NCI-H748 (cell line): Measurements from ENCODE around the gene TPSG1.
"Not testable (repeated sequence)": the region's sequence is repeated elsewhere in the genome, so short reads cannot be mapped to it uniquely, and the experiment has no call there.

Experiments used
- DNase-seq: peaks from one replicate; lab custom pipeline; 2025; ENCODE audit not compliant: unreplicated experiment; lab: John Stamatoyannopoulos, UW

Gene TPSG1

GRCh38 chr16:1232049-1232748 is 7.1 kb upstream of the TPSG1 start:
- not testable (repeated sequence) for DNase-seq

- not testable (repeated sequence) for DNase-seq
Measured at GRCh38 chr16:1231301-1231700, 6.2 kb upstream of the TPSG1 start.

- not testable (repeated sequence) for DNase-seq
Measured at GRCh38 chr16:1230471-1231212, 5.6 kb upstream of the TPSG1 start.

- DNase-seq = not testable (repeated sequence)
Measured at GRCh38 chr16:1230084-1230470, 5.0 kb upstream of the TPSG1 start, which contains the start of gene TPSB2. TPSB2 (minus strand) TSS chr16:1230184; CDS start chr16:1229951, 233 bp downstream.

GRCh38 chr16:1229476-1229875 is 4.4 kb upstream of the TPSG1 start:
- DNase-seq = not testable (repeated sequence)

- not testable (repeated sequence) for DNase-seq
Measured at GRCh38 chr16:1228227-1228626, 3.2 kb upstream of the TPSG1 start.

GRCh38 chr16:1226692-1227091 is 1.6 kb upstream of the TPSG1 start:
- not testable (repeated sequence) for DNase-seq

- DNase-seq = not testable (repeated sequence)
Measured at GRCh38 chr16:1225728-1226311, 752 bp upstream of the TPSG1 start.

GRCh38 chr16:1224558-1224957 is 510 bp downstream of the TPSG1 start:
- no peak for DNase-seq

GRCh38 chr16:1223355-1224214 is 1.5 kb downstream of the TPSG1 start:
- DNase-seq = no peak

- no peak for DNase-seq
Measured at GRCh38 chr16:1222553-1223354, 2.3 kb downstream of the TPSG1 start.

GRCh38 chr16:1221628-1222552 is 3.2 kb downstream of the TPSG1 start:
- DNase-seq = no peak

GRCh38 chr16:1220841-1221627 is 4.0 kb downstream of the TPSG1 start:
- no peak for DNase-seq

GRCh38 chr16:1220098-1220728 is 4.9 kb downstream of the TPSG1 start:
- no peak for DNase-seq

- no peak for DNase-seq
Measured at GRCh38 chr16:1218930-1219611, 6.0 kb downstream of the TPSG1 start.

- DNase-seq = no peak
Measured at GRCh38 chr16:1218061-1218929, 6.8 kb downstream of the TPSG1 start.
